ENCODE measurements around the gene TMBIM1. TPM values are rescaled to one million over a fixed set of nuclear protein-coding genes. Genes with fewer than 3 reads are reported as not detected.

Gene TMBIM1
- total RNA-seq, 1 donor from 2014 or later, result 86.4 TPM

DNA sequence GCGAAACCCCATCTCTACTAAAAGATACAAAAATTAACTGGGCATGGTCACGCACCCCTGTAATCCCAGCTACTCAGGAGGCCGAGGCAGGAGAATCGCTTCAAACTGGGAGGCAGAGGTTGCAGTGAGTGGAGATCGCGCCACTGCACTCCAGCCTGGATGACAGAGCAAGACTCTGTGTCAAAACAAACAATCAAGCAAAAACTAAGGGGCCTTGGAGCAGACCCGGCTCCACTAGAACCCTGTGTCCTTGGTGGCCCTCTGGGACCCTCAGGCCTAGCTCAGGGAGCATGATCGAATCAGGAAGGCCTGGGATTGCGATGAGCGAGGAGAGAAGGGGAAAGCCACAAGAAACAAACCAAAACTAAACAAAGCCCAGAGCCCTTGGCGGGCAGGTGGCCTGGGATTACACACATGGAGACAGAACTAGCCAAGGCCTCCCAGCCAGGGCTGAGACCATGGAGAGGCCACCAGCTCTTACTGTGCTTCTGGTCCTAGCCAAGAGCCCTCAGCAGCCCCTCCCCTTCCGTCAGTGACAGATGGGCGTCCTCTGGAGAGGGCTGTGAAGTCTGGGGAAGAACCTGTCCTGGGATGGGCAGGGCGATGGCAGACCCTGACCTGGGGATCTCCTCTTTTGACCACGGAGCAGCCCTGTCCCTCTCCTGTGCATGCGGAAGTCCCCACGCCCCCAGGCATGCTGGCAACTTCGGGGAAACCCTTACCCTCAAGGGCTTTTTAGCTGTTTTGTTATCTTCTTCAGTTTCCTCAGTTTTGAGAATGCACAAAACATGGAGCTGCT lies 36.9 kb upstream of the TMBIM1 start:
- Mint-ChIP-seq H3K4me3 (ENCODE audit: unreplicated experiment) (no peak overlapping the region), H3K9me3 (ENCODE audit: unreplicated experiment) (no peaks in the 10 kb centered on the region), H3K36me3 (ENCODE audit: unreplicated experiment) (no peaks in the 10 kb centered on the region), H3K27me3 (ENCODE audit: unreplicated experiment) (no peaks in the 10 kb centered on the region), H3K4me1 (ENCODE audit: unreplicated experiment) (peaks cover 25% of the 10 kb centered on the region), H3K27ac (ENCODE audit: unreplicated experiment) (no peak overlapping the region)
- no peak for DNase-seq (ENCODE audit: extremely low spot score, unreplicated experiment)
- TF ChIP-seq, protein P1, sequence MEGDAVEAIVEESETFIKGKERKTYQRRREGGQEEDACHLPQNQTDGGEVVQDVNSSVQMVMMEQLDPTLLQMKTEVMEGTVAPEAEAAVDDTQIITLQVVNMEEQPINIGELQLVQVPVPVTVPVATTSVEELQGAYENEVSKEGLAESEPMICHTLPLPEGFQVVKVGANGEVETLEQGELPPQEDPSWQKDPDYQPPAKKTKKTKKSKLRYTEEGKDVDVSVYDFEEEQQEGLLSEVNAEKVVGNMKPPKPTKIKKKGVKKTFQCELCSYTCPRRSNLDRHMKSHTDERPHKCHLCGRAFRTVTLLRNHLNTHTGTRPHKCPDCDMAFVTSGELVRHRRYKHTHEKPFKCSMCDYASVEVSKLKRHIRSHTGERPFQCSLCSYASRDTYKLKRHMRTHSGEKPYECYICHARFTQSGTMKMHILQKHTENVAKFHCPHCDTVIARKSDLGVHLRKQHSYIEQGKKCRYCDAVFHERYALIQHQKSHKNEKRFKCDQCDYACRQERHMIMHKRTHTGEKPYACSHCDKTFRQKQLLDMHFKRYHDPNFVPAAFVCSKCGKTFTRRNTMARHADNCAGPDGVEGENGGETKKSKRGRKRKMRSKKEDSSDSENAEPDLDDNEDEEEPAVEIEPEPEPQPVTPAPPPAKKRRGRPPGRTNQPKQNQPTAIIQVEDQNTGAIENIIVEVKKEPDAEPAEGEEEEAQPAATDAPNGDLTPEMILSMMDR (IDR thresholded peaks at IDR 0.05), result no peak

DNA sequence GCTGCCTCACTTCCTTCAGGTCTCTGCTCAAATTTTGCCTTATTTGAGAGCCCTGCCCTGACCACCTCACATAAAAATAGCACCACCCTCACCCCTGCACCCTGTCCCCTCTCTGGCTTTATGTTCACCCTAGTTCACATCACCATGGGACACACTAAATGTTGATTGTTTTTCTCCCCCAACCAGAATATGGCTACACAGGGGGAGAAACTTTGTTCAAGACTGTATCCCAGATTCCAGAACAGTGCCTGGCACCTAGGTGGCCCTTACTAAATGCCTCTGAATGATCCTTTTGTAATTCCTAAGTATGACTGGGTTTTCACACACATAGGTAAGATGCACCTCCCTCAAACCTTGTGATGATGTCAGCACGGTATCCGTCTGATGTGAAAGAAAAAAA lies 36.0 kb upstream of the TMBIM1 start:
- Mint-ChIP-seq H3K4me1 (ENCODE audit: unreplicated experiment) (peaks cover 34% of the 10 kb centered on the region), H3K9me3 (ENCODE audit: unreplicated experiment) (no peaks in the 10 kb centered on the region), H3K27ac (ENCODE audit: unreplicated experiment) (no peak overlapping the region), H3K27me3 (ENCODE audit: unreplicated experiment) (no peaks in the 10 kb centered on the region), H3K36me3 (ENCODE audit: unreplicated experiment) (no peaks in the 10 kb centered on the region), H3K4me3 (ENCODE audit: unreplicated experiment) (no peak overlapping the region)
- TF ChIP-seq, protein P1 (IDR thresholded peaks at IDR 0.05), result no peak
- no peak for DNase-seq (ENCODE audit: extremely low spot score, unreplicated experiment)

DNA sequence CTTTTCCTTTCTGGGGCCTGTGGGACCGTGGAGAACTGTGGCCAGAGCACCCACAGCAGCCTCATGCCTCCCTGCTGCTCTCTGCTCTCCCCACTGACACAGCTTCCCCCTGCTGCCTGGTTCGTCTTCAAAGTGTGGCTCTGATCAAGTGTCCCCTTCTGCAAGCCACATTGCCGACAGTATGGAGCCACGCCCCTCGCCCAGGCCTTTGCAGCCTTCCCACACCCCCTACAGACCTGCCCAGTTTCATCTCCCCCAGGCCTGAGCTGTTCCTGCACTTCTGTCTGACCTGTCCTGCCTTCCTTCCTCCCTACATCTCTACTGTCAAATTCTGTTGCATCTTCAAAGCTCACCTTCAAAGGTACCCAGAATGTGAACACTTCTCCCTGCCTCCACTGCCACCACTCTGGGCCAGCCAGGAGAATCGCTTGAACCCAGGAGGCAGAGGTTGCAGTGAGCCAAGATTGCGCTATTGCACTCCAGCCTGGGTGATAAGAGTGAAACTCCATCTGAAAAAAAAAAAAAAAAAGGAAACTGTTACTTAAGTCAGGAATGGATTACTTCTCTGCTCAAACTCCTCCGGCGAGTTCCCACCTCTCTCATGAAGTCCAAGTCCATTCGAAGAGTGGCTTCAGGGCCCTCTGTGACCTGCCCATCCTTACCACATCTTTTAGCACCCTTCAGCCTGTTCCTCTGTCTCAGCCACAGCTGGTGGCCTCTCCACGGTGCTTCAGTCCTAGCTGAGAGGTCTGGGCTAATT lies 35.3 kb upstream of the TMBIM1 start:
- Mint-ChIP-seq H3K4me3 (ENCODE audit: unreplicated experiment) (no peak overlapping the region), H3K36me3 (ENCODE audit: unreplicated experiment) (no peaks in the 10 kb centered on the region), H3K9me3 (ENCODE audit: unreplicated experiment) (no peaks in the 10 kb centered on the region), H3K27me3 (ENCODE audit: unreplicated experiment) (no peaks in the 10 kb centered on the region), H3K4me1 (ENCODE audit: unreplicated experiment) (peaks cover 35% of the 10 kb centered on the region), H3K27ac (ENCODE audit: unreplicated experiment) (no peak overlapping the region)
- TF ChIP-seq, protein P1 (IDR thresholded peaks at IDR 0.05), result no peak
- no peak for DNase-seq (ENCODE audit: extremely low spot score, unreplicated experiment)

- Mint-ChIP-seq H3K36me3 (ENCODE audit: unreplicated experiment) (no peaks in the 10 kb centered on the region), H3K9me3 (ENCODE audit: unreplicated experiment) (no peaks in the 10 kb centered on the region), H3K4me1 (ENCODE audit: unreplicated experiment) (peaks cover 41% of the 10 kb centered on the region), H3K27me3 (ENCODE audit: unreplicated experiment) (no peaks in the 10 kb centered on the region), H3K4me3 (ENCODE audit: unreplicated experiment) (no peak overlapping the region), H3K27ac (ENCODE audit: unreplicated experiment) (no peak overlapping the region)
- TF ChIP-seq, protein P1 (IDR thresholded peaks at IDR 0.05), result no peak
- no peak for DNase-seq (ENCODE audit: extremely low spot score, unreplicated experiment)
Measured at GRCh38 chr2:218326315-218326714, 34.0 kb upstream of the TMBIM1 start.

GRCh38 chr2:218325566-218326160 lies 33.4 kb upstream of the TMBIM1 start:
- Mint-ChIP-seq H3K9me3 (ENCODE audit: unreplicated experiment) (no peaks in the 10 kb centered on the region), H3K27ac (ENCODE audit: unreplicated experiment) (no peak overlapping the region), H3K4me3 (ENCODE audit: unreplicated experiment) (no peak overlapping the region), H3K27me3 (ENCODE audit: unreplicated experiment) (no peaks in the 10 kb centered on the region), H3K4me1 (ENCODE audit: unreplicated experiment) (peaks cover 44% of the 10 kb centered on the region), H3K36me3 (ENCODE audit: unreplicated experiment) (no peaks in the 10 kb centered on the region)
- TF ChIP-seq, protein P1 (IDR thresholded peaks at IDR 0.05), result no peak
- no peak for DNase-seq (ENCODE audit: extremely low spot score, unreplicated experiment)
